GM12864 (cell line): Measurements from ENCODE around the gene PIP5K1B.

Source experiments
- DNase-seq: peaks from one replicate; pipeline ENCODE4 v3.0.0-alpha.2; 2011; ENCODE audit warnings: low read depth
- H3K4me3 ChIP-seq: 2 replicates; pipeline ENCODE4 v1.5.1; 2011; ENCODE audit warnings: mild to moderate bottlenecking, low read depth, low read length, control low read depth
- TF ChIP-seq, protein P1 (sequence below): IDR thresholded peaks from 2 replicates; pipeline ENCODE4 v1.5.1; 2011; ENCODE audit warnings: low read depth, mild to moderate bottlenecking, moderate library complexity, low read length, control low read depth, inconsistent platforms; ENCODE audit errors: missing control alignments

The PIP5K1B gene, protein sequence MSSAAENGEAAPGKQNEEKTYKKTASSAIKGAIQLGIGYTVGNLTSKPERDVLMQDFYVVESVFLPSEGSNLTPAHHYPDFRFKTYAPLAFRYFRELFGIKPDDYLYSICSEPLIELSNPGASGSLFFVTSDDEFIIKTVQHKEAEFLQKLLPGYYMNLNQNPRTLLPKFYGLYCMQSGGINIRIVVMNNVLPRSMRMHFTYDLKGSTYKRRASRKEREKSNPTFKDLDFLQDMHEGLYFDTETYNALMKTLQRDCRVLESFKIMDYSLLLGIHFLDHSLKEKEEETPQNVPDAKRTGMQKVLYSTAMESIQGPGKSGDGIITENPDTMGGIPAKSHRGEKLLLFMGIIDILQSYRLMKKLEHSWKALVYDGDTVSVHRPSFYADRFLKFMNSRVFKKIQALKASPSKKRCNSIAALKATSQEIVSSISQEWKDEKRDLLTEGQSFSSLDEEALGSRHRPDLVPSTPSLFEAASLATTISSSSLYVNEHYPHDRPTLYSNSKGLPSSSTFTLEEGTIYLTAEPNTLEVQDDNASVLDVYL

DNA sequence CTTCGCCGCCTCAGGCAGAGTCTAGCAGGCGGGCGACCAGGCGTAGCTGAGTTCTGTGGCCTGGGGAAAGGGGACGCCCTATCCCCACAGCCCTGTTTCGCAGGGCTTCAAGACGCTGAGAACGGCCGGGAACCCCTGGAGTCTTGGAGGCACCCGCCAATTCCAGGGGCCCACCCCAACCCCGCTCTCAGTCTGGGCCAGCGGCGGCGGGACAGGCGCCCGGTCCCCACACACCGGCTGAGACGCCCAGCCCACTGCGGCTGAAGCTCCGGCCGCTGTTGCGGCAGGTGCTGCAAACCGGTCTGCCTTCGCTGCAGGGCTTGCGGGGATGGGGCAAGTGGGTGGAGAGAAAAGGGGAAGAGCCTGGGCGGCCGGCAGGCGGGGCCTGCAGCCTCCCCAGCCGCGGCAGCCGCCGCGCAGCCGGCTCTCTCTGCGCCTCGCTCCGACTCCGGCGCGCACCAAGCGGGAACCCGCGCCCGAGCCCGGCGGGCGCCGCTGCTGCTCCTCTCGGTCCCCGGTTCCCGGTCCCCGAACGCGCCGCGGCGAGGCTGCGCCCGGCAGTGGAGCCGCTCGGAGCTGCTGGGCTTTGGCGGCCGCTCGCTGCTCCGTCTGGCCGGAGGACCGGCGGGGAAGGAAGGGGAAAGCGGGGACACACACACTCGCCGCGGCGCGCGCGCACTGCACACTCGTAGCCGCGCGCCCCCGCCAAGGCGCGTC is at the start of gene PIP5K1B:
PIP5K1B (plus strand) TSS at position 427 of the 717 bp plus-strand sequence. CDS start 117,375 bp downstream, outside the sequence.
- peak; percentile 56 for DNase-seq
- TF ChIP-seq, protein P1, sequence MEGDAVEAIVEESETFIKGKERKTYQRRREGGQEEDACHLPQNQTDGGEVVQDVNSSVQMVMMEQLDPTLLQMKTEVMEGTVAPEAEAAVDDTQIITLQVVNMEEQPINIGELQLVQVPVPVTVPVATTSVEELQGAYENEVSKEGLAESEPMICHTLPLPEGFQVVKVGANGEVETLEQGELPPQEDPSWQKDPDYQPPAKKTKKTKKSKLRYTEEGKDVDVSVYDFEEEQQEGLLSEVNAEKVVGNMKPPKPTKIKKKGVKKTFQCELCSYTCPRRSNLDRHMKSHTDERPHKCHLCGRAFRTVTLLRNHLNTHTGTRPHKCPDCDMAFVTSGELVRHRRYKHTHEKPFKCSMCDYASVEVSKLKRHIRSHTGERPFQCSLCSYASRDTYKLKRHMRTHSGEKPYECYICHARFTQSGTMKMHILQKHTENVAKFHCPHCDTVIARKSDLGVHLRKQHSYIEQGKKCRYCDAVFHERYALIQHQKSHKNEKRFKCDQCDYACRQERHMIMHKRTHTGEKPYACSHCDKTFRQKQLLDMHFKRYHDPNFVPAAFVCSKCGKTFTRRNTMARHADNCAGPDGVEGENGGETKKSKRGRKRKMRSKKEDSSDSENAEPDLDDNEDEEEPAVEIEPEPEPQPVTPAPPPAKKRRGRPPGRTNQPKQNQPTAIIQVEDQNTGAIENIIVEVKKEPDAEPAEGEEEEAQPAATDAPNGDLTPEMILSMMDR: no peak
- peak within 1 kb of the TSS; percentile 84 for H3K4me3 ChIP-seq

DNA sequence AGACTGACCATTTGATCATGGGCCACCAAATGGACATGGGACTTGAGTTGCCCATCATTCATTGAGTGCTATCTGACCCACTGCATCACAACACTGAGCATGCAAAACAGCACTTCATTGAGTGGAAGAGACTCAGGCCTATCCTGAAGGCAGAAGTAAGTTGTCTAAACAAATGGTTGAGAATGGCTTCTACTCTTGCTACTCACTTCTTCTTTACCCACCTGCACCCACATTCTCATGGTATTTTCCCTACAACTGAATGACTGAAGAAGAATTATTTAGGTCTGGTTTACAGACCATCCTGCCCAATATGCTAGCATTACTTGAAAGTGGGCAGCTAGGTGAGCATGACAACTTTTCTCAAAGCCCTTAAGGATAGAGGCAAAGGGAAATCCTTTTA is 41.0 kb upstream of the PIP5K1B start:
- TF ChIP-seq, protein P1: no peak
- DNase-seq: no peak
- H3K4me3 ChIP-seq: no peak overlapping the region

- DNase-seq: no peak
- H3K4me3 ChIP-seq: no peak overlapping the region
- TF ChIP-seq, protein P1: no peak
Measured at GRCh38 chr9:68668127-68668526, 36.9 kb upstream of the PIP5K1B start.

- H3K4me3 ChIP-seq: no peak overlapping the region
- TF ChIP-seq, protein P1: no peak
- DNase-seq: no peak
Measured at GRCh38 chr9:68669218-68669617, 35.8 kb upstream of the PIP5K1B start.

DNA sequence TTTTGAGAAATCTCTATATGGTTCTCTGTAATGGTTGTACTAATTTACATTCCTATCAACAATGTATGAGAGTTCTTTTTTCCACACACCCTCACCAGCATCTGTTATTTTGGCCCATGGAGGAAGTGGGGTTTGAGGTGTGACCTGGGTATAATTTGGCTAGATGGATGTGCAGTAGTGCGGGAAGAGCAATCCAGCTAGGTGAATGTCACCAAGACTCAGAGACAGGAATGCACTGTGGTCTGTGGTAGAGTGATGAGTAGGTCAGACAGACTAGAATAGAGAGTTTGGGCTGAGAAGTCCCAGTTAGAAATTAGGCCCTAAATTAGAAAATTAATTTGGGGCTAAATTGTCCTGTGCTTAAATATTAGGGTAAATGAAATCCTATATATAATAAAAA is 32.8 kb upstream of the PIP5K1B start:
- TF ChIP-seq, protein P1: no peak
- no peak overlapping the region for H3K4me3 ChIP-seq
- DNase-seq: no peak

DNA sequence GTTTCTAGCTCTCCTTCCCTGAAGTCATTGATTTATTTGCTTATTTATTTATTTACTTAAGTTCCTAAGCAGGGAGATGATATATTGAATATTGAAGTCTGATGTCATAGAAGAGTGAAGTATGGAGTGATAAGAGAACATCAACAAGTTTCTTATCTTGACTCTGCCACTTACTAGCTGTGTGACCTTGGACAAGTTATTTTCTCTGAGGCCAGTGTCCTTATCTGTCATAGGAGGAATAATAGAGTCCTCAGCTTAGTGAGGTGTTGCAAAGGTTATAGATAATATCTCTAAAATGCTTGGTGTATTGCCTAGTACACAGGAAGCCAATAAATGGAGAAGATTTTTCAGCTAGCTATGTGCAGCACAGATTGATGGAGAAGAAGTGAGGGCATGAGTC is 32.4 kb upstream of the PIP5K1B start:
- DNase-seq: no peak
- H3K4me3 ChIP-seq: no peak overlapping the region
- TF ChIP-seq, protein P1: no peak
